Jurkat, Clone E6-1 (cell line): ENCODE measurements around the gene ADRA2B.
"Not testable (repeated sequence)": the region's sequence is repeated elsewhere in the genome, so short reads cannot be mapped to it uniquely, and the experiment has no call there.

Source experiments
- DNase-seq: peaks from one replicate; pipeline ENCODE4 v3.0.0-alpha.2; 2011; ENCODE audit warnings: low read depth, low spot score
- H3K4me3 ChIP-seq: 2 replicates; pipeline ENCODE4 v1.5.1; 2011; ENCODE audit warnings: mild to moderate bottlenecking, low read length, control low read depth, moderate library complexity

The ADRA2B gene

DNA sequence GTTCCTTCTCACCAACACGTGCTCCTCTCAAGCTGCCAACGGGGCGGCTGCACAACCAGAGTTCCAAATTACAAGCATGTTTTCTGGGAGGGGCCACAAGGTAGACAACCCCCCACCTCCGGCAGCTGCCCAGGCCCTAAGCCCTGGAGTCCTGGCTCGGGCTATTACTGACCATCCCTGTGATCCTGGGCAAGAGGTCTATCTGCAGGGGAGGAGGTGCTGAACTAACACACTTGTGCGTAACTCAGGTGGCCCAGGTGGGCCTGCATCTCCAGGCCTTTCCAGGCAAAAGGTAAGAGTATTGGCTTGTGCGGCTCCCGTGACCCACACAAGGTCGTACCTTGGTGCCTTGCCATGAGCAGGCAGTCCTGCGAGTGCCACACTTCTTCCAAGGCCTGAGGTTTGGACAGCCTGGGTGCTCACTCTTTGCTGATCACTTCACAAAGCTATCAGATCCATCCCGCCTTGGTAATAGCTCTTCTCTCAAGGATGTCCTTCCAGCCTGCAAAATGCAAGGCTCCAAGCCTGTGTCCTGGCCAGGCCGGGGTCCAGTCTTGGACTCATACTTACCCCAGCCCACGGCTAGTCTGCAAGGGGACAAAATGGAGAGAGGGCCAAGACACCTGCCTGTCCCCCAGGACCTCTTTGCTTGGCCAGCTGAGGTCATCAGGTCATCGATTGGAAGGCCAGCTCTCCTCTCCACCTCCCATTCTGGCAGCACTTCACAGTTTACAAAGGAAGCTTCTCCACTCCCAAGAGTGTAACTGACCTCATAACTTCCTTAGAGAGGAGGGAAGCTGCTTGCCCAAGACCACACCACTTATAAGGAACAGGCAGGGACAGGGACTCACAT, 33.9 kb downstream of the ADRA2B start:
- DNase-seq, result no peak

DNA sequence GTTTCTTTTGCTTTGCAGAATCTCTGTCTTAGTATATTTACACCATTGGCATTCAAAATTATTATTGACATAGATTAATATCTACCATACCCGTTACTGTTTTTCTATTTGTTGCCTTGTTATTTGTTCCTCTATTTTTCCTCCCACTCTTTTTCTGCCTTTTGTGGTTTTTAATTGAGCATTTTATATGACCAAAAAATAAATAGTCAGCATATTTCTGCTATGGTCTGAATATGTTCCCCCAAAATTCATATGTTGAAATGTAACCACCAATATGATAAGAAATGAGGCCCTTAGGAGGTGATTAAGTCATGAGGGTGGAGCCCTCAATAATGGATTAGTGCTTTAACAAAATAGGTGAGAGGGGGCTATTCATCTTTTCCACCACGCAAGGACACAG, 35.3 kb downstream of the ADRA2B start:
- H3K4me3 ChIP-seq, result no peak overlapping the region
- DNase-seq, result no peak

More for the DNA sequence above, 33.9 kb downstream of the ADRA2B start:
- no peak overlapping the region for H3K4me3 ChIP-seq

DNA sequence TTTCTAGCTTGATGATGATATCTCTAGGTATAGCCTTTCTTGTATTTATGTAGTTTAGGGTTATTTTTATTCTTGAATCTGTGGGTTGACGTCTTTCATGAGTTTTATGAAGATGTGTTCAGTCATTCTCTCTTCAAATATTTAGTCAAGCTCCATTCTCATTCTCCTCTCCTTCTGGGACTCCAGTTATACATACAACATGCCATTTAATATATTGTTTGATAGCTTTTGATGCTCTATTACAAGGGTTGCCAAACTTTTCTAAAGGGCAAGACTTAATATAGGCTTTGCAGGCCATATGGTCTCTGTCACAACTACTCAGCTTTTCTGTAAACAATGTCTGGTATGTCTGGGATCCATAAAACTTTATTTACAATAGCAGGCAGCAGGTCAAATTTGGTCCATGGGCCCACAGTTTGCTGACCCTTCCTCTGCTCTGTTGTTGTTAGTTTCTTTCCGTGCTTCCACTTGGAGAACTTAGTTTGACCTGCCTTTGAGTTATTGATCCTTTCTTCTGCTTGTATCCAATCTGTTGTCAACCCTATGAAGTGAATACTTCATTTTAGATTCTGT, 41.1 kb downstream of the ADRA2B start:
- no peak for DNase-seq
- no peak overlapping the region for H3K4me3 ChIP-seq

DNA sequence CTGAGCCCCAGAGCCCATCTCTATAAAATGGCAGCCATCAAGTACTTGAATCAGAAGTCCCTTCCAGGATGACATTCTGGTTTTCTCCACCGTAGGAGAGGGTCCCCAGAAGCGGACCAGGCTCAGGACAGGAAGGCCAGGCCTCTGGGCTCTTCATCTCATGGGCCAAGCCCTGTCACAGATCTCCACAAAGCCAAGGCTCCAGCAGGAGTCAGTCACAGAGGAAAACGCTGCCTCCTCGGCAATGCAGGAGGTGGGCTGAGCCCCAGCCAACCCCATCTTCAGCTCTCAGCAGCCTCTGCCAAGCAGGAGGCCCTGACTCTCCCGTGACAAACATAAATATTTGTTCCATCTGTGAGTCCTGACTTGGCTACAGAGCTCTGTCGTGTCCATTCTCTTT, 42.2 kb downstream of the ADRA2B start:
- no peak for DNase-seq
- H3K4me3 ChIP-seq, result no peak overlapping the region

DNA sequence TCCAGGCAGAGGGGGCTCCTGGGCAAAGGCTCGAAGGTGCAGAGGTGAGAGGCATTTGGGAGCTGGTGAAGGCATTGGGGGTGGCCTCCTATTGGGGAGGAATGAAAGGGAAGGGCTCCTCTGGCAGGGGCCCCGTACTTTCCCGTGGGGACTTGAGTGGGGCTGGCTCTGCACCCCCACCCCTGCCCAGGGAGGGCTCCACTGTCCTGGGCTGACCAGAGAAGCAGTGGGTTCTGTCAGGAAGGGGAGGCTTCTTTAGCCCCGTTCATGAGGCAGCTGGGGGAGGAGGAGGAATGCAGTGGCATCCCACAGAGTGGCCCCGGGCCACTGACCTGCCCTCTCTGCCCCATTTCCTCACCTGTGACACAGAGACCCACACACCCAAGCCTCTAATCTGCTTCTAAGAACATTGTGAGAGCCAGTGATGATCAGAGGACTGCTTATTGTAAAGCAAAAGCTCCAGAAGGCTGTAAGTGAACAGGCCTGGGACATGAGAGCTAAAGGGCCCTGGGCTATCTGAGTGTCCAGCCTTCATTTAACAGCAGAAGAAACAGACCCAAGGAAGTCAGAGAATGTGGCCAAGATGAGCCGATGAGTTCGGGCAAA, 43.1 kb downstream of the ADRA2B start:
- DNase-seq, result no peak

DNA sequence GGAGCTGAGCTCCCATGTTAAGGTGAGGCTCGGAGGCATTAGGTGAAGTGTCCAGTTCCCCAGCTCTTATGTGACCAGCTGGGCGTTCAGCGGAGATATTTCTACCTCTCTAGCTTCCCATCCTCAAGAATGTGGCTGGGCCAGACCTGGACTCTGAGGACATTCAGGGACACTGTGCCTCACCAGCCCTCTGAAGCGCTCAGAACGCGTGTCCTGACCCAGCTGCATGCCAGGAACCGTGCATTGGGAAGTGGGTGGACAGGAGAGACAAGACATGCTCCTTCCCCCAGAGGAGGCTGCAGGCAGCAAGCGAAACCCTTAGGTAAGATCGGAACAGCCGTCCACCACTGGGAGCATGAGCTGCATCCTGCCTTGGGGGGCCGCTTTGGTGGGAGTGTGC, 43.6 kb downstream of the ADRA2B start:
- no peak overlapping the region for H3K4me3 ChIP-seq
- DNase-seq, result no peak

More for the DNA sequence above, 43.1 kb downstream of the ADRA2B start:
- no peak overlapping the region for H3K4me3 ChIP-seq

DNA sequence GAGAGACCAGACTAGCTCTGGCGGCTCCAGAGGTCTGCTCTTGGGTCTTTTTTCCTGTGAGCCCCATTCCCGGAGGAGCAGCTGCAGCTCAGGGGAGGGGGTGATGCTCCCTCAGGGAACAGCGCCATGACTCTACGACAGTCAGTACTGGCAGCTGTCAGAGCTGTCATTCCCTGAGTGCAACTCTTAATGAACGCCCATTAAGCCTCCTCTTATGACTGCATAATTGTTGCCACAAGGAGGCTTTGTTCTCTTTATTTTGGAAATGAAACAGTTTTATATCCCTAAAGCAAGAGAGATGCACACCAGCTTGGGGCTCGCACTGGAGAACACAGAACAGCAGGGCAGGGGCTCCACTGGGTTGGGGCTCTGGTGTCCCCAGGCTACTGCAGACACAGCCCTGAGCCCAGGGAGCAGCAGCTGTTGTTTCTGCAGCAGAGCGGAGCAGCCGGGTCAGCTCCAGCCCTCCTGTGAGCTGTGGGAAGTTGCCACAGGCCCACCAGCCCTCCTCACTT, 44.3 kb downstream of the ADRA2B start:
- DNase-seq, result not testable (repeated sequence)

DNA sequence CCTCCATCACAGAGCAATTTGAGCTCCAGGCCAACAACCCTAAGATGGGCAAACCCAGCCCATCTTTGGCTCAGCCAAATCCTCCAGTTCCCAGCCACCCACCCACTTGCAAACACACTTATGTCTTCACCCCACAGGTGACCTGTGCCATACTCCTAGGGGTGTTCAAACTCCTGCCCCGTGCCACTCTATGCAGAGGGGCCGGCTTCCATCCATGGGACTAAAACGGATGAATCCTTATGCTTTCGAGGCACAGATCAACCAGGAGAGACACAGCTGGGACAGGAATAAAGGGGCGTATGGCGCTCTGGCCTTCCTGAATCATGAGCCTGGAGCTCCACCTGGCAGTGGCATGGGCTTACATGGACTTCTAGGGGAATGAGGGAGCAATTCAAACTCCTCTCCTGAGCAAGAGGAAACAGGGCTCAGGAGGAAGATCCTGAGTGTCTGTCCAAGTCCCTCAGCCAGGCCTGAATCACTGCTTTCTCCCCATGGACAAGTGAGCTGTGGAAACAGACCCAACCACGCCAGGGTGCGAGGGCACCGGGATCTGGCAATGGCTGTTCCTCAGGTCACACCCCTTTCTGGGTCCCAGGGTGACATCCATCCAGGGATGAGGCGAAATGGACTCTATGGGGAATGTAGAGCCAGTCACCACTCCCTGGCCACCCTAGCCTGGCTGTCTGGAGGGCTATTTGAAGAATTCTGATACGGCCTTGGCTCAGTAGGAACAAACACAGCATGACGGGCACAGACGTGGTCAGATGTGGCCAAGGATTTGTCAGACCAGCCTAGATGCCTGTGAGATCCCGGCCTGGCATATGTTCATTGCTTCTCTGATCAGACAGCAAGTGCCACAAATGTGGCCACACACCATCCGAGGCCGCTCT, 45.0 kb downstream of the ADRA2B start:
- not testable (repeated sequence) for H3K4me3 ChIP-seq, DNase-seq

More for the DNA sequence above, 44.3 kb downstream of the ADRA2B start:
- not testable (repeated sequence) for H3K4me3 ChIP-seq

DNA sequence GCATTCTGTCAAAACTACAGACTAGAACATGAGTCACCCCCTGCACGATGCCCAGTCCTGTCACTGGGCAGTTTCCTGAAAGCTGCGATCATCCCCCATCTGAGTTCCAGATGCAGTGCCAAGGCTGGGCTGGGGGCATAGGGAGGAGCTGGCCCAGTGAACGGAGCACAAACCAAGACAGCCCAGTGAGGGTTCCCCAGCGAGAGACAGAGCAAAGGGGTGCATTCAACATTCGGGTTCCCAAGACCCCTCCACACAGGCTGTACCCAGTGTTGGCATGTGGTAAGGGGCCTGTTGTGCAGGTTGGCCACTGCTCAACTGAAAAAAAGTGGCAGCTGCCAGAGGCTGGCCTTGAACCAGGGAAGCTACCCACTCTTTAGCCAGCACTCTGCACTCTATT, 46.0 kb downstream of the ADRA2B start:
- not testable (repeated sequence) for H3K4me3 ChIP-seq

DNA sequence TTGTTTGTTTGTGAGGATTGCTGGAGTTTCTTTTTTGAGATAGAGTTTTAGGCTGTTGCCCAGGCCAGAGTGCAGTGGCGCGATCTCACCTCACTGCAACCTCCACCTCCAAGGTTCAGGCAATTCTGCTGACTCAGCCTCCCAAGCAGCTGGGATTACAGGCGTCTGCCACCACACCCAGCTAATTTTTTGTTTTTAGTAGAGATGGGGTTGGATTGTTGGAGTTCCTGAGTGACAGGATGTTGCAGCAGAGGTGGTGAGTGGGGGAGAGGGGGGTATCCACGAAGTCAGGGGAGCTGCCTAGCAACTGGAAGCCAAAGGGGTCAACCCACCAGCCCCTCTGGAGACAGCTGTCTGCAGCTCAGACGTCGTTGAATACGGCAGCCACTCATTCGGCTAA, 46.5 kb downstream of the ADRA2B start:
- not testable (repeated sequence) for H3K4me3 ChIP-seq

More for the DNA sequence above, 46.0 kb downstream of the ADRA2B start:
- DNase-seq, result not testable (repeated sequence)

DNA sequence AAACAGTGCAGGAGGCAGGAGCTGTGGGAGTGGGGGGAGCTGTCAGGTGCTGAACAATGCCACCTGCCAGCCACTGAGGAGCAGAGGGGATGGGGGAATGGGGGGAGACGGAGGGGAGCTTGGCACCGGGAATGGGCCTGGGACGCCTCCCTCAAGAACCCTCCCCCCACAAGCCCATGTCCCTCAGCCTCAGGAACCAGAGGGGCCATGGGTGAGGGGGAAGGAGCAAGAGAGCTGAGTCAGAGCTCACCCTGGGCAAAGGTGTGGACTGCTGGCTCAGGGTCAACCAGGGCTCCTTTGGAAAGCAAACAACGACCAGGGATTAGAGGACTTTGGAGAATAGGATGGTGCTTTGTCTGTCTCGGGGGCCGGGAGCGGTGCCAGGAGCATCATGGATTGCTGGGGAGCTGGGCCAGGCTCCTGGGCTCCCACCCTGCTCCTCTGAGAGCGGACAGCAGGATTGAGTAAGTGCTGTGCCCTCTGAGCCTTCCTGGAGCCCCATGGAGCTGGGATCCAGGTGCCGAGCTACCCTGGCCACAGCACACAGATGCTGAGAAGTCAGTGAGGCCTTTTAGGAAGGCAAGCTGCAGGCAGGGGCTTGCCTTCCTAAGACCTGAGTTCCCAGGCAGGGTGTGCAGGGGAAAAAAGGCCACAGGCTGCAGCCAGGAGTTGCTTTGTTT, 48.3 kb downstream of the ADRA2B start:
- DNase-seq, result not testable (repeated sequence)

More for the DNA sequence above, 46.5 kb downstream of the ADRA2B start:
- not testable (repeated sequence) for DNase-seq

DNA sequence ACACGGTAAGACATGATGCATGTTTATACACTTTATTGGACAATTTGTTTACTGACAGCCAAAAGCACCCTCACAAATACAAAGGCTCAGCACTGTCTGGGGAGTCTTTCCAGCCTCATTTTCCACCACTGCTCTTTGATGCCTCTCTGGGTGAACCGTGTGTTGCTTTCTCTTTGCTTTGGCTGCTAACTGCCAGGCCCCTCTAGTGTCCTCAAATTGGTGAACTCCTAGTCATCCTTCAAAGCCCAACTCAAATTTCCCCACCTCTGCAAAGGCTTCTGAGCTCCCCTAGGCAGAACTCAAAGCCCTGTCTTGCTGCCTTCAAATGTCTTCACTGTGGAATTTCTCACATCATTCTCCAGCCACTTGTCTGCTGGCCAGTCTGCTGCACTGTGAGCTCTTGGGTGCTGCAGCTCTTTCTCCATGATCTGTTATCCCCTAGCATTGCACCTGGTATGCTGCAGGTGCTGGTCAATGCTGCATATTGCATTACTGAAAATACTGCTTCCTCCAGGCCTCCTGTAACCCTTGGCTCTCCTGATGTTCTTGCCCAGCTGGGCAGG, 49.2 kb downstream of the ADRA2B start:
- H3K4me3 ChIP-seq, DNase-seq: not testable (repeated sequence)

More for the DNA sequence above, 48.3 kb downstream of the ADRA2B start:
- H3K4me3 ChIP-seq, result not testable (repeated sequence)

DNA sequence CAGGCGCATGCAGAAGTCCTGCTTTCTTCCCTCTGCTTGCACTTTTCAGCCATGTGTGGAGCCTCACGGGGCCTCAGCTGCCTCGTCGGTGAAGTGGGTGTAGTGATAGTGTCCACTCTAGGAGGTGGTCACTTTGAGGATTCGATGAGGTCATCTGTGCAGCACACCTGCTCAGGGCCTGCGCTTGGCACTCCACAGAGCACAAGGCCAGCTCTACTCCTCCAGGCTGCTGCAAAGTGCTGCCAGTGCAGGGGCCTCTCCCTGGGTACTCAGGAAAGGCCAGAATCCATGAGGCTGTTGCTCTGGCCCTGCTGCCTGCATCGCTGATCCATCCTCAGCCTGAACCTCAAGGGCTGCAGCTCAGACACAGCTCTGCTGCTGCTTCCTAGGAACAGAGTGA, 49.9 kb downstream of the ADRA2B start:
- DNase-seq, result not testable (repeated sequence)

DNA sequence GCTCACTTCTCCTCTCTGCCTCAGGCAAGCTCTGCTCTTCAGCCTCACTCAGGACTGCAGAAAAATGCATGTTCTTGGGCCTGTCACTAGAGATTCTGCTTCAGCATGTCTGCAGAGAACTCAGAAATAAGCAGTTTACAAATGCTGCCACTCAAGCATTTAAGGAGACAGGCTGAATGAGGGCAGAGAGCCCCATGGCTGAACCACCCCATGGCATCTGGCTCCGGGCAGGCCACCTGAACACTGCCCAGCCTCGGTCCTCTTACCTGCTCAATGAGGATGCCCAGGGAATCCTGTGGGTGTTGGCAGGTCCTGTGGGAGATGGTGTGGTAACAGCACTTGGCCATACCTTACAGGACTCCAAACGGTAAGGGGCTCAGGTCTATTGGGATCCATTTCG, 50.4 kb downstream of the ADRA2B start:
- DNase-seq, H3K4me3 ChIP-seq: not testable (repeated sequence)

More for the DNA sequence above, 49.9 kb downstream of the ADRA2B start:
- H3K4me3 ChIP-seq, result not testable (repeated sequence)

DNA sequence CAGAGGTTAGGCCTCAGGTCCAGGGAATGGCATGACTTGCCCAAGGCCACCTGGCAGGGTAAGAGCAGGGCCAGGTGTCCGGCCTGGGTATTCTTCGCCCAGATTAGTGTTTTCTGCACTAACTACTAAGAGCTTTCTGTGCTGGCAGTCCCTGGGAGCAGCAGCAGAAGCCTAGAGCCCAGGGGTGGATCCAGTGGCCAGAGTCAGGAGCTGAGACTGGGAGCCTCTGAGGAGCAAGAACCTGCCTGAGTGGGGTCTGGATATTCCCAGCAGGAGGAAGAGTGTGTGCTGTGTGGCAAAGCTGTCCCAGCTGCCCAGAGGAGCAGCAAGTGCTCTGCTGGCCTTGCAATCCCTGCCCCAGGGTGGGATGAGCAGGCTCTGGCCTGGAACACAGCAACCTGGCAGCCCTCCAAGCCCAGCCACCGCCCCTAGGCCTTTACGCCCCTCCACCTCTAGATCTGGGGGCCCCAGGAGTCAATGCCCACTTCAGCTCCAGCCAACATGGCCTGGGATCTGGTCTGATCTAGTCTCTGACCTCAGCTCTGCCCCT, 50.9 kb downstream of the ADRA2B start:
- no peak for DNase-seq
- no peak overlapping the region for H3K4me3 ChIP-seq

DNA sequence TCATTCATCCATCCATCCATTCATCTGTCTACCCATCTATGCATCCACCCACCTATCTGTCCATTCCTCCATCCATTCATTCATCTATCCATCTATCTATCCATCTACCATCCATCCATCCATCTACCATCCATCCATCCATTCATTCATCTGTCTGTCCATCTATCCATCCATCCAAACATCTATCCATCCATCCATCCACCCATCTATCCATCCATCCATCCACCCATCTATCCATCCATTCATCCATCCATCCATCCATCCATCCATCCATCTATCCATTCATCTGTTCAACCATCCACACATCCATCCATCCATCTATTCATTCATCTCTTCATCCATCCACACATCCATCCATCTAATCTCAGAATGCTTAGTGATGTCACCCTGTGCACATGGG, 51.6 kb downstream of the ADRA2B start:
- H3K4me3 ChIP-seq, DNase-seq: not testable (repeated sequence)

DNA sequence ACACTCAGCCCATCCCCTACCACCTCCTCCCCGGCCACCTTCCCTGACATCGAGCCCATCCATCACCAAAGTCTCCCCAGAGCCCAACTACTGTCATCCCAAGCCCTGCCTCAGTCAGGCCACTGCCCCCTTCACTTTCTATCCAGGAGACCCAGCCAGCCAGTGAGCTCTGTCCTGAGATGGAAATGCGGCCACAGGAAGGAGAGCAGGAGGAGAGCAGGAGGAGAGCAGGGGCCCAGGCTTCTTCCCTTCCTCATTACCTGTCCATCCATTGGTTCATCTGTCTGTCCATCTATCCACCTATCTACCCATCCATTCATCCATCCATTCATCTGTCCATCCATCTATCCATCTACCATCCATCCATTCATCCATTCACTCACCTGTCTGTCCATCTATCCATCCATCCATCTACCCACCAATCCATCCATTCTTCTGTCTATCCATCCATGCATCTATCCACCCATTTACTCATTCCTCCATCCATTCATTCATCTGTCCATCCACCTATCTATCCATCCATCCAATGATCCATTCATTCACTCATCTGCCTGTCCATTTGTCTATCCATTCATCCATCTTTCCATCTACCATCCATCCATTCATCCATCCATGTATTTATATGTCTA, 52.2 kb downstream of the ADRA2B start:
- not testable (repeated sequence) for H3K4me3 ChIP-seq, DNase-seq
